ENCODE data around the gene RFX5.
A peak's percentile ranks its signal among the peaks of the same experiment; 100 is the strongest.

RFX5 gene

DNA sequence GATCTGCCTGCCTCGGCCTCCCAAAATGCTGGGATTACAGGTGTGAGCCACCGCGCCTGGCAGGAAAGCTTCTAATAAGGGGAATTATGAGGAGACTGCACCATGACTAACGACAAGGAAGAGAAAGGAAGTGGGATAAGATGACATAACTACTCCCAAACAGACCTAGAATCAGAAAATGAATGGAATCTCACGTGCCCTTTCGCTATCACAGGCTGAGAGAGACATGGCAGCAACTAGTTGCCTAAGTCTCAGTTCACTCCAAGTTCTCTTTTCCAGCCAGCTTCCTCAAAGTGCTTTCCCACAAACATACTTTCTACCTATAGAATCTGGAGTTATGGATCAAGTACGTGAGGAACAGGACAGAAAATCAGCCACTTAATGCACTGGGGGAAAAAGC lies 21.8 kb downstream of the RFX5 start:
- no peak for DNase-seq (ENCODE audit: low read depth in 2 of 2)

DNA sequence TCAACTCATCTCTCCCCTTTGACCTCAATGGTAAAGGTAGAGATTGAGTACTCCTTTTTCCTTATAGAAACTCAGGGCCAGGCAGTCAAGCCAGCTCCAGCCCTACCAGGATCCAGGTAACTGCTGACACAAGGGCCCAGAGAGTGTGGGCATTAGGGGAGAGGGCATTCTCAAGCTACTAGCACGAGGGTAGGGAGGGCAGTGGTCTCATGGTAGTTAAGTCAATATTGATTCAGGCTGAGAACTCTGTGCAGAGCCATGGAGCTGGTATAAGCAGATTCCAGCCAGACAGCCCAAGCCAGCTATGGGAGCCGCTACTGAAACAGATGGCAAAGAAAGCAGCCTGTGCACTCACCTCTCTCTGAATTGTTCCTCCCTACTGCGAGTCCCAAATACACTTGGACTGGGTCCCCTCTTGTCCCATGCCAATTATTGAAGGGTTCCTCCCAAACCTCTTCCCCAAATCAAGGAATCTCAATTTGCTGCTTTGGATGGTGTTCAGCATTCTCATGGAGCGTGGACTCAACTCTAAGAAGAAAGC lies 22.6 kb downstream of the RFX5 start:
- DNase-seq (ENCODE audit: low read depth in 2 of 2): no peak

- no peak for DNase-seq (ENCODE audit: low read depth in 2 of 2)
Measured at GRCh38 chr1:151318975-151319374, 28.1 kb downstream of the RFX5 start.

DNA sequence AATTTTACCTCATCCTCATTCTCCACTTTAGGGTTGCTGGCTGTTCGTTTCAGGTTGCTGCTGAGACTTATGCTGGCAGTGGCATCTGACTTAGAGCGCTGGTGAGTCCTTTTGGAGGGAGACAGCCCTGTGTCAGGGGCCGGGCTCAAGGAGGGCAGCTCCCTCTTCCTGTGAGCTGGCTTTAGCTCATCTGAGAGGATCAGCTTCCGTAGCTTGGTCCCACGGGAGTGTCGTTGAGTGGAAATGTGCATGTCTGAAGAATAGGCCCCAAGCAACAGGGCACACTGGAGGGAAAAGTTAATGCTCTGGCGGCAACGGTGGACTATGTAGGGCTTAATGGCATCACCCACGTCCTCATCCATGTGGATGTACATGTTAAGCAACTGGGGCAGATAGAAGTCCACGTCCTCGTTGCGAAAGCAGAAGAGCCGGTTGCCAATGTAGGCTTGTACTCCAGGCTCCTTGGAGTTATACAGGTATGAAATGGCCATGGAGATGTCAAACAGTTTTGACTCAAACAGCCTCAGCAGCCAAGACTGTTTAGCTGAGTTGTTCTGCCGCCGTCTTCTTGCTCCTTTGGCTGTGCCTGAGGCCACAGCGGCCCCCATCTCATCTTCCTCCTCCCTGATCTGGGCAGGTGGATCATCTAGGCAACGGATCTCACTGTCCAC lies 31.4 kb downstream of the RFX5 start:
- DNase-seq (ENCODE audit: low read depth in 2 of 2): no peak

DNA sequence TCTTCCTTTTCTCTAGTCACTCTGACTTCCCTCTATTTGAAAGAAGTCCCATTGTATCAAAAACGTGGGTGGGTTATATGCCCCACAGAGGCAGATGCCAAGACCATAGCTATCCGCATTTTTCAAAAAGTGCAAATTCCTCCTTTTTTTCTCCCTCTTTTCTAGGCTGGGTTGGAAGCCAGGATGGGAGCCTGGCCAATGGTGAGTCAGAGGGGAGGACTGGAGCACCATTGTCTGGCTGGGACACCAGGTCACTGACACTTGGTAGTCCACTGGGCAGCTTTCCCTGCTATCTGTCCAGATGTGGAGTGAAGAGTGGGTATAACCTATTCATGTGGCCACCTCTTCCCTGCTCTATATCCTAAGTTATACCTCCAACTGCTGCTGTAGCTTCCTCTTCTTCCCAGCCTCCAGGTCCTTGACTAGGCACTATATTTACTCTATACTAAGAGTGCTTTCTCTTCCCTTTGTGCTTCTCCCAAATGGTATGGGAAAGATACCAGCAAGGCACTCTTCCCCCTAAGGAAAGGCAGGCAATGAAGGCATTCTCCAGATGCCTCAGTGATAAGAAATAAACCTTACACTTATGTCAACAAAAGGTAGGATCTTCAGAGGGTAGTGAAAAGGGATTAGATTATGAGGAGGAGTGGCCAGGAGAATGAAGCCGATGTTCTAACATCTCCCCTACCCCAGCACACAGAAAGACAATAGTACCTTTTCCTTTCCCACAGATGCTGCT lies 32.7 kb downstream of the RFX5 start:
- no peak for DNase-seq (ENCODE audit: low read depth in 2 of 2)

DNA sequence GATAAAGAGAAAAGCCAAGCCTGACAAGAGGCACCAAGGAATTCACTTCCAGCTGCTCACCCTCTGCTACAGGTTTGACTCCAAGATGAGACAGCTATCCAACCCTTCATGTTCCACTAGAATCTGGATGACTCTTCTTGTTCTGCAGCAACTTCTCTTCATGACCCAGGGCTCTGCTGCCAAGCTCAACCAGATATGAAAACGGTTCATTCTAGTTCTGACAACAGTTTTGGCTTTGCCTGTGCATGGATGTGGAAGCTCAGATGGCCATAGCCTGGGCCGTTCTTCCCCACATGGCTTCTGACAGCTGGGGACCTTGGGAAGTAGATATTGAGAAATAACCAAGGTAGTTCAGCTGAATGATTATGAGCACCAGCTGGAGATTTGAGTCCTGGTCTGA lies 33.6 kb downstream of the RFX5 start:
- DNase-seq (ENCODE audit: low read depth in 2 of 2): no peak

DNA sequence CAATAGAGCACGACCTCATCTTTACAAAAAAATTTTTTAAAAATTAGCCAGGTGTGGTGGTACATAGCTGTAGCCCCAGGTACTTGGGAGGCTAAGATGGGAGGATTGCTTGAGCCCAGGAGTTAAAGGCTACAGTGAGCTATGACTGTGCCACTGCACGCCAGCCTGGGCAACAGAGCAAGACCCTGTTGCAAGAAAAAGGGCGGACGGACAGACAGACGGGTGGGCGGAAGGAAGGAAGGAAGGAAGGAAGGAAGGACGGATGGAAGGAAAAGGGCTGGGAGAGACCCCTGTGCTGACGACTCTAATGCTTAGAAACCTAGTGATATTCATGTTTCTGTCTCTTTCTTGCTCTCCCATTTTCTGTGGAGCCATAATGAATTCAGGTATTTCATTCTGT lies 34.2 kb downstream of the RFX5 start:
- DNase-seq (ENCODE audit: low read depth in 2 of 2): no peak

- no peak for DNase-seq (ENCODE audit: low read depth in 2 of 2)
Measured at GRCh38 chr1:151312411-151312810, 34.6 kb downstream of the RFX5 start.

DNA sequence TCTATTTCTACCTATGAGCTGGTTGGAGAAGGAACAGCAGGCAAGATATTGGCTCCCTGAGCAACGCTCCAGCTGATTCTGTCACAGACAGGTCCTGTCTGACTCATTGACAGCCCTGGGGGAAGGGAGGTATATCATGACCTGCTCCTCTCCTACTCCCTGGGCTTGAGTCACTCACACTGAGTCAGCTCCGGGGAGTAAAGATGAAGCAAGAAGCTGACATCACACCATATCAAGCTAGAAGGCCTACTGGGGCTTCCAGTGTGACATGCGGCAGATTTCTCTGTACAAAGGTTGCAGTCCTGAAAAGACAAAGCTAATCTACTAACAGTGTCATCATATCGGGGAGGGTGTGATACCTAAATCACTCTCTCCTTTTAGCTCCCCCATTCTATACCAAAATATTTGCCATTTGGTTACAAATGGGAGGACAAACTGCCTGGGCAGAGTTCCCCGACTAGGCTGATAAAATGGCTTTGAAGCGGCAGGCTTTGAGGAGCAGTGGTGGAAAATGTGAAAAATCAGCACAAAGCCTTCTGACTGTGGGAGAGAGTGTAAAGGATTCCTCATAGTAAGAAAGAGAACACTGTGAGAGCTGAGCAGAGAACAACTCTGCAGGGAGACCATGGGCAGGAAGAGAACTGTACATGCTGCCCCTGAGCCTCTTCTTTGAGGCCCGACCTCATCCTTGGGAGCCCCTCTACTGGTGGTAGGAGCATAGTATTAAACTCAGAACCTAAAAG lies 35.3 kb downstream of the RFX5 start:
- DNase-seq (ENCODE audit: low read depth in 2 of 2): peak; percentile 61 to 79

DNA sequence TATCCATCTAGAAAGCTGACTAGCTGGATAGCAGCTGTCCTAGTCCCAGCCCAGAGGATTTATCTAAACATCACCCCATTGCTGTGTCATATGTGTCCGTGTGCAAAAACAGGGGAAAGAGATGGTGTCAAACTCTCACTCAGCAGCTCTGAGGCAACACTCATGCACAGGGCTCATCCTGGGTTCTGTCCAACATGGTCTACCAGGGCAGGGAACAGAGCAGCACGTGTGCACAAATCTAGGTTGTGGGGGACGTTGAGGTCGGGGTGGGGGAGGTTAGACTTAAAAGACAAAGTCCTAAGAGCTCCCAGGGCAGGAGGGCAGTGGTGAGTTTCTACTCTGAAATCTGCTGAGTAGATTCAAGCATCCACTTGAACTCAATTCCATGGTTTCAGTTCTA lies 36.0 kb downstream of the RFX5 start:
- no peak for DNase-seq (ENCODE audit: low read depth in 2 of 2)

- no peak for DNase-seq (ENCODE audit: low read depth in 2 of 2)
Measured at GRCh38 chr1:151309811-151310323, 37.2 kb downstream of the RFX5 start.

DNA sequence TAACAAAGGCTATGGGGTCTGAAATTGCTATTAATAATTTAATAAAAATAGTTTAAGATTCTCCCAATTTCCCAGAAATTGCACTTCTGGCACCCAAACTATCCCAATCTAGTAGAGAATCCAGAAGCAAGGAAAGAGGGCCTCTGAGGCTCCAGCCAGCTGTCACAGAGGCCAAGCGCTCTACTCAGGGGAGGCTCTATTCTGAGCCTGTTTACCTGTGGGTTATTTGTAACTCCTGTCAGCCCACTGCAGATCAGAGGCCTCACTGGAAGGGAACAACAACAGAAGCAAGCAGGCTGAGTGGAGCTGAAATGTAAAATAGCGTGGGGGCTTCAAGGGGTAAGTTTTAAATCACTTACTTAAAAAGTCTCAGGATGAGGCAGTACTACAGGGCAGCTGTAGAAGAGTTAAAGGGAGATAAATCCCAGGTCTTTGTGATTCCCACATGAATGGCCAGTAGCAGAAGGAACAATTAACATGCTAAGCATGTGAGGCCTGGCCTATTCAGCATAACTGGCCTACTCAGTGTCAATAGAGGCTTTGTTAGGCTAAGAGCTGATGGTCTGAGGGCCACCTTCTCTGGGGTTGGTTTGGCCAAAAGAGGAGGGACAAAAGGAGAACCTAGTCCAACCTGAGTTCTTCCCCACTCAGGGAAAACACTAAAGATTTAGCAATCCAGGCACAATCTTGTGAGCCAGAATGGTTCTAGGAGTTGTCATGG lies 52.1 kb downstream of the RFX5 start:
- no peak for DNase-seq (ENCODE audit: low read depth in 2 of 2)

DNA sequence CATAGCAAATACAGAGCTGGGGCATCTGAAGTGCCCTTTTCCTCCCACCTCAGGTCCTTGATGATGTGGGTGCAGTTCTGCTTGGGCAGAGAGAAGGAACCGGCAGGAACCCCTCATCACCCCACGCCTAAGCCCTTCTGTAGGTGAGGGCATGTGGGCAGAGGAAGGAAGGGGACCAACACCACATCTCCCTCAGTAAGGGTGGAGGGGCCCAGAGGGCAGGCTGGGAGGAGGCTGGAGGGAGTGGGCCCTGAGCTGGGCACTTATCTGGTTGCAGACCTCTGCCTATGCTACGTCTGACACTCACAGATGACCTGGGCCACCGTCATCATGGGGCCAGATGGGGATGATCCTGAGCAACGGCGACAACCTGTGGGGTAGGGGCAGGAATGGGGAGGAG lies 54.0 kb downstream of the RFX5 start:
- no peak for DNase-seq (ENCODE audit: low read depth in 2 of 2)

GRCh38 chr1:151292207-151293030 lies 54.6 kb downstream of the RFX5 start:
- DNase-seq (ENCODE audit: low read depth in 2 of 2): no peak

DNA sequence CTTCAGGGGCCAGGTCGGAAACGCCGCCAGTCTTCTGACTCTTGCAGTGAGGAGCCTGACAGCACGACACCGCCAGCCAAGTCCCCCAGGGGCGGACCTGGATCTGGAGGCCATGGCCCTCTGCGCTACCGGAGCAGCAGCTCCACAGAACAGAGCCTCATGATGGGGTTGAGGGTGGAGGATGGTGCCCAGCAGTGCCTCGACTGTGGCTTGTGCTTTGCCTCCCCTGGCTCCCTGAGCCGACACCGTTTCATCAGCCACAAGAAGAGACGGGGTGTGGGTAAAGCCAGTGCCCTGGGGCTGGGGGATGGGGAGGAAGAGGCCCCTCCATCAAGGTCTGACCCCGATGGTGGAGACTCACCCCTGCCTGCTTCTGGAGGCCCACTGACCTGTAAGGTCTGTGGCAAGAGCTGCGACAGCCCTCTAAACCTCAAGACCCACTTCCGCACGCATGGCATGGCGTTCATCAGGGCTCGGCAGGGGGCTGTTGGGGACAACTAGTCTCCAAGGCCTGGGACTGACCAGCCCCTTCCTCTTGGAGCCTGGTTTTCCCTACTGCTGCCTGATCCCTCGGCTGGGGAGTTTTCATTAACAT lies 56.2 kb downstream of the RFX5 start:
- DNase-seq (ENCODE audit: low read depth in 2 of 2): no peak

All from activated CD4-positive, alpha-beta T cell treated with anti-CD3 and anti-CD28 coated beads for 24 hours (primary cell).